ENCODE measurements around the gene KIFBP.

The KIFBP gene

DNA sequence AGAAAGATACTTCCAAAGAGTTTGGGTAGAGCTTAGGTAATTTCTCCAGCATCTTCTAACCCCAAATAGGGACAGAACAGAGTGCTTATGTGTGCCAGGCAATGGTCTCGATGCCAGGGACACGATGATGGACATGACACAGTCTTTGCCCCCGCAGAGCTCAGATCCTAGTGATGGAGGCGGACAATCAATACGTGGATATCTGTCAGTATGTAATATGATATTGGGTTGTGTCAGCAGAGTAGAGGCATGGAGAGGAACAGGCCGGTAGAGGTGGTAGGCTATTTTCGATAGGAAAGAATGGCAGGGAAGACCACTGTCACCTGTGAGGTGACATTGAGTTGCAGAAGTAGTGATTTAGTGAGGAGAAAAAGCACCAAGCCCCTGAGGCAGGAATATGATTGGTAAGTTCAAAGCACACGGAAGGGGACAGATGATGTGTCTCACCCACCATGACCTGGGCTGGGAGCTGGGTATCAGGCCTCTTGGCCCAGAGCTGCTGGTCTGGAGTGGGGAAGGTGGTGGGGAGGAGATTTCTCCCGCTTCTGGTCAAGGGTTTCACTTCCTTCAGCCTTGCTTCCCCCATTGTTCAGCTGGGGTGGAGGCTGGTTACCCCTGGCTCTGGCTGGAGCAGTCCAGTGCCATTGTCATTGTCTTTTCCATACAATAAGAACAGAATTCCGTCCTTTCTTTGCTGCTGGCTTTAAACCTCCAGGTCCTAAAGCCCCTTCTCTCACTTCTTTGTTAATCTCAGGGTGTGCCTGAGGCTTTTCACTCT is 63.3 kb downstream of the KIFBP start:
- no peak for DNase-seq (ENCODE audit: low read depth in 2 of 2)

DNA sequence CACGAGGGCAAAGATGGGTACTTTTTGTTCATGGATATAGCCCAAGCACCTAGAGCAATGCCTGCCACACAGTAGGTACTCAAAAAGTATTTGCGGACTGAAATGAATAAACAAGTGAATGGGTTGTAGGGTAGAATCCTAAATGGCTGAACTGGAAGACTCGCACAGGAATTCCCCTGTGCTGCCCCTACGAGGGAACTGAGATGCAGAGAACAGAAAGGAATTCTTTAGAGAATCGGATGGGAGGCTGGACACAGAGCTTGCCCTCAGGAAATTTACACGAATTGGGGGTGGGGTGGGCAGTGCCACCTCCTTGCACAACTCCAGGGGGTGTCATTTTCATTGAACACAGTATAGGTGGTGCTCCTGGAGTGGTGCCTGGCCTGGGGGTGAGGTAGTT is 64.1 kb downstream of the KIFBP start:
- no peak for DNase-seq (ENCODE audit: low read depth in 2 of 2)

DNA sequence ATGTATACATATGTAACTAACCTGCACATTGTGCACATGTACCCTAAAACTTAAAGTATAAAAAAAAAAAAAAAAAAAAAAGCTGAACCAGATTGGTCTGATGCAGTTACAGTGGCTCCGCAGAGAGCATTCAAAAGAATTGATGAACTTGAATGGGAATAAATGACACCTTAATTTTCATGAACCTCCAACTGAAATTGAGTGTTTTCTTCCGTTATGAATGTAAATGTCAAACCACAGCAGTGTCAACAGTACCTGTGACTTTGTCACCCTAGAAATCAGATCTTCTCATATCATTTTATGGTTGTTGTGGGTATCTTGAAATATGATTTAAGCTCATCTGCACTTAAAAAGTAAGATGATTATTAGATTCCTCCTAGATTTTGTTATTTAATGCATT is 66.6 kb downstream of the KIFBP start:
- no peak for DNase-seq (ENCODE audit: low read depth in 2 of 2)

DNA sequence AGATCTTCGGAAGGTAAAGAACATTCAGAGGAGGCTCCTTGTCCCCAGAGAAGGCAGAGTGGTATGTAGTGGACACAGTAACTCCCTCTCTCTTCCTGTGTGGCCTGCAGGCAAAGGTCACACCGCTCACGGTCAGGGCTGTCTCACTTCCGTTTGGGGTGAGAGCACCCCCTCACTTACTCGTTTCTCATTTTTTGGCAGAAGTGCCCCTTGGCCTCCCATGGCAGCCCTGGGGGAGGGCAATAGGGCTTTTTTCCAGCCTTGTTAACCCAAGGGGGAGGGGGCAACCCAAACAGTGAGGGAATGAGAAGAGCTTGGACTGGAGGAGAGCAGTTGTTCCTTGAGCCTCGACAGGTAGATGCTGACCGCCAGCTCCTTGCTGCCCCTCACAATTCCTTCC is 67.5 kb downstream of the KIFBP start:
- DNase-seq (ENCODE audit: low read depth in 2 of 2) = no peak

DNA sequence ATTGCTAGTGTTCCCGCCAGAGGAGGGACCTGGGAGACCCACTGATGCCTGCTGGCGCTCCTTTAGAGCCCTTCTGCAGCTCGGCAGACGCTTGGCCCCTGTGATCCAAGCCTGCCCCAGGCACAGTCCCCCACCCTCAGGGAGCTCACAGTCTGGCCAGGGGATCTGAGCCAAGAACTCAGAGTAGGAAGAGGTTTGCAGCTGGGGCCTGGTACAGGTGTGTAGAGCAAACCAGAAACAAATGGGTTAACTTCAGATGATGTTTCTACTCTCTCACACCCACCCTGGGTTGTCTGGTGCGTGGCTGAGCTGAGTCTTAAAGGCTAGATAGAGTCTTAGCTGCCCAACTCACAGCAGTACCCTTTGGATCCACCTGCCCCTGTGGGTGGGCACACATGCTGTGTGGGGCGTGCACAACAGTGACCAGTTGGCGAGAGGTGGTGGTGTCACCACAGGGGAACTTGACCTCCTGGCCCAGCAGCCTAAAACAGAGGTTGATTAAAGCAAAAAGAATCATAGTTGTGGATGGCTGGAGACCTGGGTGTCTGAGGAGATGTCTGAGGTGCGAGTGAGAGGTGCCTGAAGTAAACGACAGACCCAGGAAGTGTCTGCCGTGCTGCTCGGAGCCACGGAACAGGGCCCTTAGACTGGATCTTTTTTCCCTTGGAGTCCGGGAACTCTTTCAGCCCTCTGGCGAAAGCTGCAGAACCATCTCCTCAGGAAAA is 68.1 kb downstream of the KIFBP start:
- DNase-seq (ENCODE audit: low read depth in 2 of 2) = no peak

DNA sequence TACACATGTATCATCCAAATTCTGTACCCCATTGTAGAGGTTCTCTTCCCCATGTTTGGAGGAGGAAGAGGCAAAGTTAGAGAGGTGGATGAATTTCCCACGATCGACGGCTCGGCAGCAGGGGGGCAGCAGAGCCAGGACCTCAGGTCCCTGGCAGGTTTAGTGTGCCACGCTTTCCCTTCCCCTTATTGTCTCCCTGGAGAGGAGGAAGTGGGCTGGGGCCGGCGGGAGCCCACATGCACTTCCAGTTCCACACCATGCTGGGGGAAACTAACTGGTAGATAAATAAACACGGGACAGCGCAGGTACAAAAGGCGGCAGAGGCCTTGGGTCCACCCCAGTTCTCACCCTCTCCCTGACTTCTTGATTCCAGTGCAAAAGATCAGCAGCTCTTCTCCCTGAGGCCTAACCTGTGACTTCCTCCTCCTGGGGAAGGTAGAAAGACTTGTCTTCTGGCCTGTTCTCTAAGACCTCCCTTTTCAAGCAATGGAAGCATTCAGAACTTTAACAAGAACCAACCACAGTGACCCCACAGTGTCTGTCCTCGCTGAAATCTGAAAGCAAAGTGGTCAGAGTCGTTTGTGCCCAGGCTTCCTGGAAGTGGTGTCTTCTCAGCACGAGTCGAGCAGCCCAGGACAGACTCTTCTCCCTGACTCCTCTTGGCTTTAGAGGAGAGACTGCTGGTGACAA is 68.8 kb downstream of the KIFBP start:
- no peak for DNase-seq (ENCODE audit: low read depth in 2 of 2)

DNA sequence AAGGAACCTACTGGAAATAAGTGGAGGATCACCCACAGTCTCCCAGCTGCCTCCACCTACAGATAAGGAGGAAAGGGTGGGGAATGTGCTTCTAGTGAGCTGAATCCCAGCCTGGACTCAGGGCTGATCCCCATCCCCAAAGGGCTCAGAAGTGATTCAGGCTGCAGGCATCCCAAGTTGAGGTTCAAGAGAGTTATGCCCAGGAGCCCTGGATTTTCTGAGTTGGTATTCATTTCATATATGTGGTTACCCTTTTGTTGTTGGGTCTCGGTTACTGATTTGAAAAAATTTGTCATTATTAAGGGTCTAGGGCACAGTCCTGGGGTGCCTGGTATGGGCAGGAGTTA is 69.3 kb downstream of the KIFBP start:
- no peak for DNase-seq (ENCODE audit: low read depth in 2 of 2)

DNA sequence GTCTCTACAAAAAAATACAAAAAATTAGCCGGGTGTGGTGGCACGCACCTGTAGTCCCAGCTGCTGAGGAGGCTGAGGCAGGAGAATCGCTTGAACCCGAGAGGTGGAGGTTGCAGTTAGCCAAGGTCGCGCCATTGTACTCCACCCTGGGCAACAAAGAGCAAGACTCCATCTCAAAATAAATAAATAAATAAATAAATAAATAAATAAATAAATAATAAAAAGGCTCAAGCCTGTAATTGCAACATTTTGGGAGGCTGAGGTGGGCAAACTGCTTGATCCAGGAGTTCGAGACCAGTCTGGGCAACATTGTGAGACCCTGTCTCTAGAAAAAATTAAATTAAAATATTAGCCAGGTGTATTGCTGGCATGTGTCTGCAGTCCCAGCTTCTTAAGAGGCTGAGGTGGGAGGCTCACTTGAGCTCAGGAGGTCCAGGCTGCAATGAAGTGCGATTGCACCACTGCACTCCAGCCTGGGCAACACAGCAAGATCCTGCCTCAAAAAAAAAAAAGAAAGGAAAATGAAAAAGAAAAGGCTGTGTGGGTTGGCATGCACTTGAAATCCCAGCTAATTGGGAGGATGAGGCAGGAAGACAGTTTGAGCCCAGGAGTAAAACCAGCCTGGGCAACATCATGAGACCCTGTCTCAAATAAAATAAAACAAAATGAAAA is 71.7 kb downstream of the KIFBP start:
- no peak for DNase-seq (ENCODE audit: low read depth in 2 of 2)

DNA sequence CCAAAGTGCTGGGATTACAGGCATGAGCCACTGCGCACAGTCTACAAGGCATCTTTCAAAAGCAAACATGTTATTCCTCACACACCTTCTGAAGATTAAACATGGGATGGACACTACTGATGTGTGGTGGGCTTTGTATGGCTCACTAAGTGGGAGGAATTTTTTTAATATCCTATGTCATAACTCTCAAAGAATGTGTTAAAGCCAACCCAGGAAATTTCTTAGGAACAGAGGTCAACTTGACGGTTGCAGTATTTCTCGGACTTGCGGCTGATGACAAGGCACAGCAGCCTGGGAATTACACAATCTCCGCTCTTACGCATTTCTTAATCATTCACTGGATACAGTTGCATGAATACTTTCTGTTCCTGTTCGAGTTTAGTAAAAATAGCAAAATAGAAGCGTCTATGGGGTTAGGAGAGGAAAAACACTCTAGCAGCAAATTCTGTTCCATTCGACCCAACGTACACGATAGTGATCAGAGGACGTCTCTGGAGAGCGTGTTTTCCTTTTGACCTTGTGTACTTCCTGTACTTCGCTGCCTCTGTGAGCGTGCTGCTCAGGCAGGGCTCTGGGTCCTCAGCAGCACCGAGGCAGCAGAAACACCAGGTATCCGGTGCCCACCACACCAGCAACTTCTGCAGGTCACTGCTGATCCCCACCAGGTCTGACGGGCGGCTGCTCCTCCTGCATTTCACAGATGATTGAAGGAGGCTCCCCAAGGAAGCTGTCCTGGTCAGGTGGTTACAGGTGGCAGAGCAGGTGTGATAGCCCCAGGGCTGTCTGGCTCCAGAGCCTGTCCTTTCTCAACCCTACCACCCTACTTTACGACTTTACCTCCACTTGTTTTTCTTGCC is 72.9 kb downstream of the KIFBP start:
- no peak for DNase-seq (ENCODE audit: low read depth in 2 of 2)

DNA sequence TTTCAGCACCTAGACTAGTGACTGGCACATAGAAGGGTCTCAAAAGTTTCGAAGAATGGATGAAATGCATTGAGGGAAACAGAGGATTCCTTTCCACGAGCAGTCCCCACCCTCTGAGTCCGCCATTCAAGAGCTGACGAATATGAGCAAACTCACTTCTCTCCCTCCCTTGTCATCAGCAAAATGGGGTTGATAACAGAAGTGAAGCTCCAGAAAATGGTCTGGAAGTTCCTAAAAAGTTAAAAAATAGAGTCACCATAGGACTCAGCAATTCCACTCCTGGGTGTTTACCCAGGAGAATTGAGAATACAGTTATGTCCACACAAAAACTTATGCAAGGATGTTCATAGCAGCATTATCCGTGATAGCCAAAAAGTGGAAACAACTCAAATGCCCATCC is 74.3 kb downstream of the KIFBP start:
- no peak for DNase-seq (ENCODE audit: low read depth in 2 of 2)

DNA sequence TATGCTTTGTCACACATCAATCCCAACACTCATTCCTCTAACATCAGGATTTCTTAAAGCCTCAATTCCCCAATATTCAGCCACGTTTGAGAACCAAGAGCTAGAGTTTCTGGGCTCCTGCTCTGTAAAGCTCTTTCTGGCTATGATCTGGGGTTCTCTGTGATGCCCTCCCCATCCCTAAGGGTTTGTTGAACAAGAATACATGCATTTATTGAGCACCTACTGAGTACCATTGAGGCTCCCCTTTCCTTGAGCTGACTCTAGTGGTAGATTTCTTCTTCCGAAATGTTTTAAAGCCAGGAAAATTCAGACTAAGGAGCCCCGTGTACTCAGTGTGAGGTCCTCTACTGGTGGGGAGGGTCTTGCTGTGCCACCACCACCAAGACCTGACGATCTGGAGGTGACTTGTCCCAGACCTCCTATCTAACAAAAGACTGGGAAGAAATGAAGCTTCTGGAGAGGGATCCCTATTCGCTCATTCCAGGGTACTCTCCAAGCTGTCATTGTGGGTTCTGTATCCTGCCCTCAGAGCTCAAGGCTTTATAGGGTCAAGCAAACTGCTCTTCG is 76.2 kb downstream of the KIFBP start:
- no peak for DNase-seq (ENCODE audit: low read depth in 2 of 2)

DNA sequence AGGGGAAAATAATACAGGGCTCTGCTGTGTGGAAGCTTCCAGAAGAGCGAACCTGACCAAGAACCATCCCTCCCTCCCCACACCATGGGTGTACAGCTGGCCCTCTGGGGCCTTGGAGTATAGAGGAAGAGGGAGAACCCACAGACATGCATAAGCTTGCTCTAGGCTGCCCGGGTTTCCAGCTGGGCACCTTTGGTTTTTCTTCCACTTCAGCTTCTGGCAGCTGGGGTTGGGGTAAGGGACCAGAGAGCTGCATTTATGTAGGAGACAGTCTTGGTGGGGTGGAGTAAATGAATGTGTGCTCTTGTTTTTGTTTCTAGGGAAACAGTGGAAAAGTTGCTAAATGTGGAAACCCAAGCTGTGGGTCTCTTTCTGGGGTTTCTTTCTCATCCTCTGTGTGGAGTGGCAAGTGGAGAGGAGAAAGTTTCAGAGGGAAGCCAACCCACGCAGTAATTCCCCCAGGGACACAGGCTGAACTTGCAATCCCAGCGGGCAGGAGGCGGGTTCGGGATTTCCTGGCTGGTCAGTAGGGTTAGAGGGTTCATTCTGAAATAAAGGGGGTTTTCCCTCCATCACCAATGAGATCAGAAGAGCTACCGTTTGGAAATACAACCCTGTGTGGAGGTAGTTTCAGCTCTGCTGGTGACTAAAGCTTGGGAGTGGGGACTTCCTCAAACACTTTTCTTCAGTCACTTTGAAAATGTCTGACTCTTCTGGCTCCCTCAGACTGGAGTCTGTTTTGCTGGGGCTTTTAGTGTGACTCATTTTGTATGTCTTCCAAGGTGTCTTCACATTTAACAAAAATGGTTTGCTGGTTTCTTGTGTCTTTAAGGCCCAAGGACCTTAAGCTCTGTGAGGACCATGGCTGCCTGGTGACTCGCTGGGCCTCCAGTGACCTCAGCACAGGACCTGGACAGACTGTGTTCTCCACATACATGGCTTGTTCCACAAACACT is 77.1 kb downstream of the KIFBP start:
- no peak for DNase-seq (ENCODE audit: low read depth in 2 of 2)
